CD4-positive, alpha-beta T cell treated with Interleukin-15 for 4 hours (primary cell): ENCODE results near the gene ALAS1.

Experiments
- DNase-seq: peaks from one replicate; pipeline ENCODE4 v3.0.0-alpha.2; 2020; ENCODE audit warnings: low spot score

Gene ALAS1

GRCh38 chr3:52234516-52235447 is 36.8 kb downstream of the ALAS1 start:
- no peak for DNase-seq

DNA sequence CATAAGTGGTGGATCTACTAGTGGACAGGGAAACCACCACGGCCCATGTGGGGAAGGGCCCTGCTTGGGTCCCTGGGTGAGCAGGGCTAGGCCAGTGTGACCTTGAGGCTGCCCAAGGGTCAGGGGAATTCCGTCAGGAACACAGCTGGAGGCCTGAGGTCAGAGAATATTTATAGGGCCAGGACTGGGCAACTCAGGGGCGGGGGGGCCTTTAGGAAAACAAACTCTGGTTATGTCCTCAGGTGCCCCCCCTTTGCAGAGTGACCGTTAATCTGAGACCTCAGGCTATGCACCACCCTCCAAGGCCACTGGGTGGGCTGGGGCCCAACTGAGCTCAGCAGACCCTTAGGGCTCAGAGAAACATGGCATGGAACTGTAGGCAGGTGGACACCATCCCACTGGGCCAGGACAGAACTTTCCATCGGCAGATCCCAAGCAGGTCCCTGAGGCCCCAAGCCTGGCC is 38.5 kb downstream of the ALAS1 start:
- no peak for DNase-seq

DNA sequence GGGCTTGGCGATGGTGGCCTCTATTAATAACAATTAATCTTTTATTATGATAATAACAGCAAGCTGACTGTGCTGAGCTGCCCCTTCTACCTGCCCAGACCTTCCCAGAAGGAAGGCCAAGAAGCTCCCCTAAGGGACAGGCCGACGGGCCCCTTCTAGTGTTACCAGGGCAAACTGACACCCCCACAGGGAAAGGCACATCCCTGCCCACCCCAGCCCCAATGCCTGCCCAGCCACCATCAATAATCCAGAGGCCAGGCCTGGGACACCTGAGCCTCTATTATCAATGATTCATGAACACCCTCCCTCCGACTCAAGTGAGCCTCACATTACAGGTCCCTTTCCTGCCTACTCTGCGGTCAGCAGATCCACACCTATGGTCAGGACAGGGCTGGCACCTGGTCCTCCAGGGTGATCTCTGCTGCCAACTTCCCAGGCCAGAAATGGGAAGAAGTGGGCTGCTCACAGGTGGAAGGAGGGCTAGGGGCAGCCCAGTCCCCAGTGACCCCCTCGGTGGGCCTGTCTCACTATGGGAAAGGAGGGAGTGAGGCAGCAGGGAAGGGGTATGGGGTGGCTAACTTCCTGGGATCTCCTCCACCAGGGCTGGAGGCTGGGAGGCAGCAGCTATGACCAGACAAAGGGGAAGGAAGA is 39.2 kb downstream of the ALAS1 start:
- DNase-seq = no peak

GRCh38 chr3:52237657-52238172 is 39.8 kb downstream of the ALAS1 start:
- DNase-seq = no peak

DNA sequence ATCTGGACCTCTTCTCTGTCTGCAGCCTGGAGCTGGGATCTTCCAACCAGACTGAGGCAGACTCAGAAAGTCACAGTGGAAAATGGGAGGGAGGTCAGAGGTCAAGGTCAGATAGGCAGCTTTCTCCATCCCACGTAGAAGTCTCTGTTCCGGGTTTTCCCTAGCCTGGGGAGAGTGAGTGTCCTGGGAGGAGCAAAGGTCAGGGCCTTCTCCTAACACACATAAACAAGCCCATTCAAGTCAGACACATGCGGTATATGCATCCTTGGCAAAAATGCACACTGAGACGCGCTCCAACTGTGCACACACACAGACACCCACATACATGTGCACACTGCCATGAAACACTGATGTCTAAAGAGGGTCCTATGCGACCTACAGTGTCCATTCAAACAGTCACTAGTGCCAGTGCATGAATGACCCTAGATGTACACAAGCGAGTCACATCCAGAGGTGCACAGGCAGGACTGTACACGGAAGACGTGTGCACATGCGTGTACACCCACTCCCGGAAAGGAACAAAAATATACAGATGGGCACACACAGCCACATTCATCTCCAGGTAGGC is 40.3 kb downstream of the ALAS1 start:
- DNase-seq = no peak

- peak; percentile 89 for DNase-seq
These were observed 41.1 kb downstream of the ALAS1 start, which contains the start of gene TWF2 for GRCh38 chr3:52238761-52239701. Gene TWF2, minus strand, starts transcription at chr3:52239158. Its CDS starts 142 bp downstream, at chr3:52239016.

GRCh38 chr3:52240059-52240885 is 42.3 kb downstream of the ALAS1 start:
- DNase-seq = peak; percentile 77

- DNase-seq = no peak
These were observed 43.0 kb downstream of the ALAS1 start for GRCh38 chr3:52240886-52241370.

DNA sequence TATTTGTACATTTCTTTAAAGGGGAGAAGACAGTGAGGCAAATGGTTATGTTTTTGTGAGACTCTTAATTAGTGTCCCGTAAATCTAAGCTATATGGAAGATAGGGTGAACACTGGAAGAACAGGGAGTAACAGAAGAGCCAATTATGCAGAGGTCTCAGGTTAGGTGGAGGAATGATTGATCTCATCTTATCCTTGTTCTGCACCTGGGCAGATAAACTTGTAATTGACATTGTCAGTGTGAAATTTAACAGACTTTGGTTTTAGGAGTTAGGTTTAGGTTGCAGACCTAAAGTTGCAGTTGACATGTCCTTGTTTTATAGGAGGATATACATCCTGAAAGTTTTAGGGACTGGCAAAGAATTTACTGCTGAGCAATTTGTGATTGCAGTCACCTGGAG is 44.1 kb downstream of the ALAS1 start:
- no peak for DNase-seq

DNA sequence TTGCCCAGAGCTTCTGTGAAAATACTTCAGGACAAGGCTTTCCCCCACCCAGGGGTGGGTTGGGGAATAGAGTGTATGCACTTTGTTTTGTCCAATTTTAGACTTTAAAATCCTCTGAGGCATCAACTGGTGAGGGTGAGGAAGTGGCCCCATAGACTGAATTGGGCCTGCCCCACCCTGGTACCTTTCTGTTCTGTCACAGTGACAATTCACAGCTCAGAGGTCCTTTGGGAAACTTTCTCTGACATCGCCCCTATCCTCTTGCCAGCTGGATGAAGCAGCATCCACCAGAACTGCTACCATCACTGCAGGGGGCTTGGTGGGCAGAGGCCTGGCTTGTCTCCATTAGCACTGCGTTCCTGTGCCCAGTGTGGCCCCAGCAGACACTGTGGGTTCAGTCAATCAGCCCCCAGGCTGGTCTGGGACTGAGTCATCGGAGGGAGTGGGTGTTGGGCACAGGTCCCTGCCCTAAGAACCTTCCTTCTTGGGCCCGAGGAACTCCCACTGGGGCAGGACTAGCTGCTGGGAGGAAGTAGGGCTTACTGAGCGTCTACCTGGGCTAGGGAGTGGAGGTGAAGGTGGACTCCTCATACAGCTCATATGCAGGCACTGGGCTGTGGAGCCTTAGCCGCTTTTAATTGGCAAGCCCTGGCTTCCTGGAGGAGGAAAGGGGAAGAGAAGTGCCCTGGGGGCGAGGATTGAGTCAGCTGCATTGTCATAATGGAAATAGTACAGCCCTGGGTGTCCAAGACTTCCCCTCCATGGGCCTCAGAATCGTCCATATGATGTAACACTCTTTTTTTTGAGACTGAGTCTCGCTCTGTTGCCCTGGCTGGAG is 46.0 kb downstream of the ALAS1 start:
- peak; percentile 38 for DNase-seq

DNA sequence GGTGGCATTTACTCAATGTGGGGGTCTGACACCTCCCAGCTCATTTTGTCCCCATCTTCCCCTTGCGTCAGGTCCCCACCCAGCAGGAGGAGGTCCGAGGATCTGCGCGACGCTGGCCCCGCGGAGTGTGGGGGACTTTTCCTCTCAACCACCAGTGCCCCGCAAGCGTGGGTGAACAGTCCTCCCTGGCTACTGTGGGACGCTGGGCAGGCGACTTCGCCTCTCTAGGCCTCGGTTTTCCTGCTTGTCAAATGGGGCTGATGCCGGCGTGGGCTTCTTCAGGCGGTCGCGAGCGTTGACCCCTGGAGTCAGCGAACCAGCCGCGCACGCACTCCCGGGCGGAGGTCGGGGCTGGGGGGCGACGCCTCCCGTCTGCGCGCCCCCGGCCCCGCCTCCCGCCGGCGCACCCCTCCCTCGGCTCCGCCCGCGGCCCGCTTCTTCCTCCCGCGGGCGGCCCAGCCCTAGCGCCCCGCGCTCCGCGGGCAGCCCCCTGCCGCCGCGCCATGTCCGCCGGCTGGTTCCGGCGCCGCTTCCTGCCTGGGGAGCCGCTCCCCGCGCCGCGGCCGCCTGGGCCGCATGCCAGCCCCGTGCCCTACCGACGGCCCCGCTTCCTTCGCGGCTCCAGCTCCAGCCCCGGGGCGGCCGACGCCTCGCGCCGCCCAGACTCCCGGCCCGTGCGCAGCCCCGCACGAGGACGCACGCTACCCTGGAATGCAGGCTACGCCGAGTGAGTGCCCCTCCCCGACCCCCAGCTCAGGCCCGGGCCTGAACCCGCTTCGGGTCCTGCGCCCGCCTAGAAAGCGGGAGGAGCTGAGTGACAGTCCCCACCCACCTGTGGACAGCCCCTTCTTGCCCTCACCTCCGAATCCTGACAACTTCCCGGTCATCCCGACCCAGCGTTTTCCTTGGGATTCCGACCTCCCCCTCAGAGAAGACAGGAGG is 47.6 kb downstream of the ALAS1 start, which contains the start of gene PPM1M:
Gene PPM1M, plus strand, starts transcription at position 438 of the 942 bp plus-strand sequence. Its CDS starts 66 bp downstream, at position 504.
- DNase-seq = peak; percentile 57

- DNase-seq = no peak
These were observed 48.3 kb downstream of the ALAS1 start for GRCh38 chr3:52246264-52246620.

DNA sequence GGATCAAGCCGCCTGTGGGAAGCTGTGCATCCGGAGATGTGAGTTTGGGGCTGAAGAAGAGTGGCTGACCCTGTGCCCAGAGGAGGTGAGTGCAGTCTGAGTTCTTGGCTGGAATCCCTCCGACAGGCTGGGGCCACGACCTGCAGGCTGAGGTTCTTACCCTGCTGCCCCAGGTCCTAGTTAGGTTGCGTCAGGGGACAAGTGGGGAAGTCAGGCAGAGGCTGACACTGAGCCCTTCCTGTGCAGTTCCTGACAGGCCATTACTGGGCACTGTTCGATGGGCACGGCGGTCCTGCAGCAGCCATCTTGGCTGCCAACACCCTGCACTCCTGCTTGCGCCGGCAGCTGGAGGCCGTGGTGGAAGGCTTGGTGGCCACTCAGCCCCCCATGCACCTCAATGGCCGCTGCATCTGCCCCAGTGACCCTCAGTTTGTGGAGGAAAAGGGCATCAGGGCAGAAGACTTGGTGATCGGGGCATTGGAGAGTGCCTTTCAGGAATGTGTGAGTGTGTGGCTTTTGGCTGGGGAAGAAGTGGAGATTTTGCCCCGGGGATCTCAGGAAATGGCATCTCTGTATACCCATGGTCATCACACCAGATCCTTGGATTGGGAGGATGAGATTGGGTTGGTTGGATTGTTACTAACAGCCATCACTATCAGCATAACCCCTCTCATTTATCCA is 48.9 kb downstream of the ALAS1 start:
- no peak for DNase-seq

- DNase-seq = no peak
These were observed 49.6 kb downstream of the ALAS1 start for GRCh38 chr3:52247409-52248164.

GRCh38 chr3:52248165-52248541 is 50.2 kb downstream of the ALAS1 start:
- no peak for DNase-seq

GRCh38 chr3:52248816-52249547 is 51.0 kb downstream of the ALAS1 start:
- no peak for DNase-seq
